Ovary (tissue), 9 donors: Measurements from ENCODE around the gene HHAT. TPM values are rescaled to one million over a fixed set of nuclear protein-coding genes. Genes with fewer than 3 reads are reported as not detected.

Source experiments
- DNase-seq, 5 donors: peaks; one replicate each; pipeline ENCODE4 v3.0.0-alpha.2; 2019 to 2020
- H3K27ac ChIP-seq, 2 donors: fragments of 200-600 bp; one replicate each; pipeline versions ENCODE4 v1.5.1 to v1.8.0; 2019 to 2022
- H3K27me3 ChIP-seq: fragments of 200-600 bp; one replicate; pipeline ENCODE4 v1.8.0; 2022
- H3K36me3 ChIP-seq: fragments of 200-600 bp; sonication (generic); one replicate; pipeline ENCODE4 v1.5.1; 2019
- H3K4me1 ChIP-seq: one replicate; pipeline ENCODE4 v1.8.1; 2013; ENCODE audit warnings: mild to moderate bottlenecking, moderate library complexity; ENCODE audit not compliant: insufficient read depth
- H3K4me3 ChIP-seq: fragments of 200-600 bp; sonication (generic); one replicate; pipeline ENCODE4 v1.5.1; 2017
- H3K9me3 ChIP-seq, 2 donors: fragments of 200-600 bp in 1 of 2; sonication (generic) in 1 of 2; one replicate each; pipeline versions ENCODE4 v1.5.1 to v1.8.1; 2013 to 2019; ENCODE audit warnings: mild to moderate bottlenecking in 1 of 2, moderate library complexity in 1 of 2
- CTCF ChIP-seq, 3 donors: fragments of 450-650 bp in 2 of 3; fragments of 200-600 bp in 1 of 3; IDR thresholded peaks; one replicate each; pipeline versions ENCODE4 v1.5.1 to v1.8.0; 2016 to 2022; ENCODE audit warnings: antibody characterized with exemption in 3 of 3, mild to moderate bottlenecking in 1 of 3
- EP300 ChIP-seq: sonication (generic); formaldehyde crosslinking; IDR thresholded peaks from one replicate; pipeline ENCODE4 v1.6.1; 2017; ENCODE audit warnings: antibody characterized with exemption
- POLR2A ChIP-seq: fragments of 450-650 bp; IDR thresholded peaks from one replicate; pipeline ENCODE4 v1.6.1; 2017; ENCODE audit warnings: antibody characterized with exemption, mild to moderate bottlenecking, moderate library complexity
- WGBS, 3 donors: extraction: QIAGEN DNeasy Blood & Tissue Kit in 1 of 3; methylation state at CpG; one replicate each; pipeline versions ENCODE4 v1.1.5 to v1.1.7; 2013 to 2017; 5-methylcytosine and 5-hydroxymethylcytosine counted together
- intact Hi-C, 4 donors: fragments of 100-400 bp; cut with DNase I; formaldehyde crosslinking; loops; one replicate each; pipeline versions ENCODE4 v1.11.0 to v1.15.1; 2022 to 2023
- polyA plus RNA-seq, 2 donors: library from polyadenylated mRNA; stranded (reverse); fragments of 200-250 nt in 1 of 2; fragments of 350-450 nt in 1 of 2; fragmentation: Illumina TruSeq in 1 of 2; extraction: RNeasy Lipid Tissue Mini Kit (QIAGEN cat#74804) in 1 of 2; gene quantifications; one replicate each; pipeline ENCODE4 v1.2.3, GENCODE V29; 2013 to 2014
- total RNA-seq, 7 donors: library from RNA; depleted of rRNA in 2 of 7; stranded (reverse); fragments of >200 nt in 2 of 7; fragmentation: NEBNext Ultra II Directional in 3 of 7; extraction: Animal tissue kit (Norgen Biotek cat#: 25700) in 3 of 7; gene quantifications; one replicate each; pipeline versions ENCODE4 v1.1.0 to v1.2.4, GENCODE V29; 2016 to 2023
- donor health status: DM: no; HTN: no; CAD: no; lungs with moderate emphysema.
- donor health status: DM: no; HTN: no; CAD: no.
- donor health status: Bipolar disorder and iron deficiency.
- donor health status: DM: yes; HTN: yes; CAD: no.
- donor health status: DM: no; HTN: no; CAD: no.
- donor health status: DM: yes; HTN: yes; CAD: no.

Gene HHAT
- total and polyA plus RNA-seq, 9 donors: 2.1 to 10.5 (median 4.1) TPM

GRCh38 chr1:210652329-210652954 lies 323.7 kb downstream of the HHAT start:
- 88 to 94% (median 90%) methylated on average over 7 of the region's 7 CpGs for WGBS, 3 donors
- H3K4me3 ChIP-seq: no peak overlapping the region
- H3K36me3 ChIP-seq: no peaks in the 10 kb centered on the region
- H3K9me3 ChIP-seq: peaks cover 0 to 3% of the 10 kb centered on the region in 2 donors
- intact Hi-C loops: no loop called here
- H3K4me1 ChIP-seq: no peaks in the 10 kb centered on the region
- H3K27me3 ChIP-seq: no peaks in the 10 kb centered on the region
- no peak for DNase-seq
- H3K27ac ChIP-seq: no peak overlapping the region
- no peak for TF ChIP-seq EP300
- TF ChIP-seq CTCF (IDR thresholded peaks at IDR 0.05): no peak
- TF ChIP-seq POLR2A: no peak

- no peaks in the 10 kb centered on the region for H3K36me3 ChIP-seq
- H3K4me3 ChIP-seq: no peak overlapping the region
- peaks cover 0 to 3% of the 10 kb centered on the region in 2 donors for H3K9me3 ChIP-seq
- TF ChIP-seq EP300 (no peak), POLR2A (no peak), CTCF (IDR thresholded peaks at IDR 0.05) (no peak)
- no peak overlapping the region for H3K27ac ChIP-seq
- H3K27me3 ChIP-seq: no peaks in the 10 kb centered on the region
- no peak for DNase-seq
- no peaks in the 10 kb centered on the region for H3K4me1 ChIP-seq
- 55 to 64% (median 57%) methylated on average over 6 of the region's 6 CpGs for WGBS, 3 donors
- intact Hi-C loops: no loop called here
Measured at GRCh38 chr1:210653771-210654170, 325.1 kb downstream of the HHAT start.

- 83 to 87% (median 86%) methylated on average over 7 of the region's 7 CpGs for WGBS, 3 donors
Measured at GRCh38 chr1:210654176-210654981, 325.7 kb downstream of the HHAT start.

GRCh38 chr1:210655511-210655910 lies 326.8 kb downstream of the HHAT start:
- H3K4me3 ChIP-seq: no peak overlapping the region
- TF ChIP-seq EP300 (no peak), POLR2A (no peak), CTCF (IDR thresholded peaks at IDR 0.05) (no peak)
- no peaks in the 10 kb centered on the region for H3K36me3 ChIP-seq
- WGBS, 3 donors: 80 to 89% (median 87%) methylated on average over 7 of the region's 7 CpGs
- no peaks in the 10 kb centered on the region for H3K4me1 ChIP-seq
- no peaks in the 10 kb centered on the region for H3K27me3 ChIP-seq
- peaks cover 0 to 3% of the 10 kb centered on the region in 2 donors for H3K9me3 ChIP-seq
- no peak for DNase-seq
- intact Hi-C loops: no loop called here
- H3K27ac ChIP-seq: no peak overlapping the region

More at GRCh38 chr1:210654176-210654981, 325.7 kb downstream of the HHAT start:
- H3K27me3 ChIP-seq: no peaks in the 10 kb centered on the region
- intact Hi-C loops: no loop called here
- TF ChIP-seq POLR2A: no peak
- TF ChIP-seq CTCF (IDR thresholded peaks at IDR 0.05): no peak
- no peak for TF ChIP-seq EP300
- peaks cover 0 to 3% of the 10 kb centered on the region in 2 donors for H3K9me3 ChIP-seq
- no peak overlapping the region for H3K4me3 ChIP-seq
- H3K27ac ChIP-seq: no peak overlapping the region
- H3K4me1 ChIP-seq: no peaks in the 10 kb centered on the region
- no peaks in the 10 kb centered on the region for H3K36me3 ChIP-seq
- no peak for DNase-seq
